Measurements from ENCODE around the gene KMT2C.

GRCh38 chr7:152315845-152316244 lies 120.0 kb downstream of the KMT2C start:
- no peak for TF ChIP-seq ZNF148 (tag by site-specific recombination; IDR thresholded peaks at IDR 0.05; ENCODE audit: borderline replicate concordance)
- no peak for TF ChIP-seq CTCF (tag by site-specific recombination; IDR thresholded peaks at IDR 0.05)
- TF ChIP-seq ZEB2 (tag by site-specific recombination; IDR thresholded peaks at IDR 0.05): no peak
- no peak for TF ChIP-seq SALL2 (tag by site-specific recombination; IDR thresholded peaks at IDR 0.05; ENCODE audit: borderline replicate concordance)
- no peak for TF ChIP-seq ZSCAN5A (tag by site-specific recombination; IDR thresholded peaks at IDR 0.05)
- TF ChIP-seq REST (tag by site-specific recombination; IDR thresholded peaks at IDR 0.05): no peak
- no peak for TF ChIP-seq ZBTB11 (tag by site-specific recombination; conservative IDR thresholded peaks at IDR 0.05; ENCODE audit: low read depth)
- TF ChIP-seq ZNF677 (tag by site-specific recombination; IDR thresholded peaks at IDR 0.05): no peak
